ENCODE measurements around the gene HDAC5.
"Not testable (repeated sequence)": the region's sequence is repeated elsewhere in the genome, so short reads cannot be mapped to it uniquely, and the experiment has no call there.

HDAC5 gene

DNA sequence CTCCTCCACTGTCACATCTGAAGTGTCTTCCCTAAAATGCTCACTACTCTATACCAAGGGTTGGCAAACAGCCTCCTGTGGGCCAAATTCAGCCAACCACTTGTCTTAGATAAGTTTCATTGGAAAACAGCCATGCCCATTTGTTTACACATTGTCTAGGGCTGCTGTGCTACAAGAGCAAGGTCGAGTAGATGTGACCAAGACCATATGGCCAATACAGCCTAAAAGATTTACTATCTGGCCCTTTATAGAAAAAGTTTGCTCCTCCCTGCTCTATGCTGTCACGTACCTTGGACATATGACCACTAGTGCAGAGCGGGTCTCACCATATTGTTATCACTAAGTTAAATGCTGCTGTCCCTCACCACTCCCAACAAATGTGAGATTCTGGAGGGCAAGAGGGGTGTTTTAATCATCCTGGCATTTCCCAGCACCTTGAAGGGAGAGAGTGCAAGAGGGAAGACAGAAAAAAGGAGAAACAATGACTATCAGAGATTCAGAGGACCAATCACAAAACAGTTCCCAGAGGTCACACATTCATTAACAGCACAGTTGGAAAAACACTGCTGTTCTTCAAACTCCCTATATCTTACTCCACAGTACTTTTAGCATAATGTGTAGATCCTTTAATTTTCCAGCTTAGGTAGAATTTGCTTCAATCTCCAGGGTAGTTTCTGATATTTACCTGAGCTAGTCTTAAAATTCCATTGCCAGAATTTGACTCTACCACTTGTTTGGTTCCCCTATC, 70.1 kb downstream of the HDAC5 start:
- no peak overlapping the region for H3K4me2 ChIP-seq (ENCODE audit: low read length)
- H3K4me1 ChIP-seq (ENCODE audit: low read length): no peaks in the 10 kb centered on the region
- no peak overlapping the region for H3K9ac ChIP-seq (ENCODE audit: low read length)
- no peaks in the 10 kb centered on the region for H3K27me3 ChIP-seq (ENCODE audit: low read depth, low read length)
- TF ChIP-seq, protein P1, sequence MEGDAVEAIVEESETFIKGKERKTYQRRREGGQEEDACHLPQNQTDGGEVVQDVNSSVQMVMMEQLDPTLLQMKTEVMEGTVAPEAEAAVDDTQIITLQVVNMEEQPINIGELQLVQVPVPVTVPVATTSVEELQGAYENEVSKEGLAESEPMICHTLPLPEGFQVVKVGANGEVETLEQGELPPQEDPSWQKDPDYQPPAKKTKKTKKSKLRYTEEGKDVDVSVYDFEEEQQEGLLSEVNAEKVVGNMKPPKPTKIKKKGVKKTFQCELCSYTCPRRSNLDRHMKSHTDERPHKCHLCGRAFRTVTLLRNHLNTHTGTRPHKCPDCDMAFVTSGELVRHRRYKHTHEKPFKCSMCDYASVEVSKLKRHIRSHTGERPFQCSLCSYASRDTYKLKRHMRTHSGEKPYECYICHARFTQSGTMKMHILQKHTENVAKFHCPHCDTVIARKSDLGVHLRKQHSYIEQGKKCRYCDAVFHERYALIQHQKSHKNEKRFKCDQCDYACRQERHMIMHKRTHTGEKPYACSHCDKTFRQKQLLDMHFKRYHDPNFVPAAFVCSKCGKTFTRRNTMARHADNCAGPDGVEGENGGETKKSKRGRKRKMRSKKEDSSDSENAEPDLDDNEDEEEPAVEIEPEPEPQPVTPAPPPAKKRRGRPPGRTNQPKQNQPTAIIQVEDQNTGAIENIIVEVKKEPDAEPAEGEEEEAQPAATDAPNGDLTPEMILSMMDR (IDR thresholded peaks at IDR 0.05; ENCODE audit: low read depth, low read length): no peak
- no peak for TF ChIP-seq EZH2phosphoT487 (IDR thresholded peaks at IDR 0.05; ENCODE audit: low read depth)
- peaks cover 47% of the 10 kb centered on the region for H3K36me3 ChIP-seq (replicated peaks; ENCODE audit: low read depth, low read length)
- H3K79me2 ChIP-seq (ENCODE audit: low read length): peaks cover 82% of the 10 kb centered on the region
- H3K27ac ChIP-seq (ENCODE audit: low read length): no peak overlapping the region
- no peak overlapping the region for H3K4me3 ChIP-seq (ENCODE audit: low read length)
- no peak overlapping the region for H2AFZ ChIP-seq (ENCODE audit: low read depth, low read length)
- peaks cover 11% of the 10 kb centered on the region; the same call in 1 of the 2 replicates for H4K20me1 ChIP-seq (ENCODE audit: insufficient read depth, low read length)
- no peaks in the 10 kb centered on the region for H3K9me3 ChIP-seq (ENCODE audit: insufficient read depth, low read length)

DNA sequence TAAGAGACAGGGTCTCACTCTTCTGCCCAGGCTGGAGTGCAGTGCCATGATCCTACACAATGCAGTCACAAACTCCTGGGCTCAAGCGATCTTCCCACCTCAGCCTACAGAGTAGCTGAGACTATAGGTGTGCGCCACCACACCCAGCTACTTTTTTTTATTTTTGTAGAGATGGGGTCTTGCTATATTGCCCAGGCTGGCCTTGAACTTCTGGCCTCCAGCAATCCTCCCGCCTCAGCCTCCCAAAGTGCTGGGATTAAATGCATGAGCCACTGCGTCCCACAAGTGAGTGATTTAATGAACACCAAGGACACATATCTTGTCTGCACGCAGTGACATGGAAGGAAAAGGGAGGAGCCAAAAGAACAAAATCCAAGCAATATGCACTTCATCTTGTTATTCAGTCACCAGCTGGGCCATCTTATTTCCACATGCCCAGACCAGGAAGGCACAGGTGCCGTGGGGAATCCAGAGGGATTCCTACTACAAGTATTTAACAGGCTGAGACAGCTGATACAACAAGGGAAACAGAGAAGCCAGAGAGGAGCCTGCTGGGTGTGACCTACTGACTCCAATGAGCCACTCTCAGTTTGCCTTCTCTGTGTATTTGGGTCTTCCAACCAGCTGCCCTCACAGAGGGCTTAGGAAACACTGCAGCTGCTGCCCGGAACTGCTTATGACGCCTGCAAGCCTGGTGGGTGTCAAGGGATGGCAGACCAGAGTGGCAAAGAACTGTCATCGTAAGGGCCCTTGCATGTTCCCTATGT, 74.0 kb downstream of the HDAC5 start:
- TF ChIP-seq, protein P1 (IDR thresholded peaks at IDR 0.05; ENCODE audit: low read depth, low read length): no peak
- no peak for TF ChIP-seq EZH2phosphoT487 (IDR thresholded peaks at IDR 0.05; ENCODE audit: low read depth)
- H4K20me1 ChIP-seq (ENCODE audit: insufficient read depth, low read length): peaks cover 11% of the 10 kb centered on the region; the same call in 1 of the 2 replicates
- peaks cover 49% of the 10 kb centered on the region for H3K36me3 ChIP-seq (replicated peaks; ENCODE audit: low read depth, low read length)
- no peaks in the 10 kb centered on the region for H3K9me3 ChIP-seq (ENCODE audit: insufficient read depth, low read length)
- H3K4me3 ChIP-seq (ENCODE audit: low read length): no peak overlapping the region
- no peak overlapping the region for H3K4me2 ChIP-seq (ENCODE audit: low read length)
- peaks cover 82% of the 10 kb centered on the region for H3K79me2 ChIP-seq (ENCODE audit: low read length)
- H3K9ac ChIP-seq (ENCODE audit: low read length): no peak overlapping the region
- no peaks in the 10 kb centered on the region for H3K27me3 ChIP-seq (ENCODE audit: low read depth, low read length)
- no peaks in the 10 kb centered on the region for H3K4me1 ChIP-seq (ENCODE audit: low read length)
- no peak overlapping the region for H3K27ac ChIP-seq (ENCODE audit: low read length)
- no peak overlapping the region for H2AFZ ChIP-seq (ENCODE audit: low read depth, low read length)

DNA sequence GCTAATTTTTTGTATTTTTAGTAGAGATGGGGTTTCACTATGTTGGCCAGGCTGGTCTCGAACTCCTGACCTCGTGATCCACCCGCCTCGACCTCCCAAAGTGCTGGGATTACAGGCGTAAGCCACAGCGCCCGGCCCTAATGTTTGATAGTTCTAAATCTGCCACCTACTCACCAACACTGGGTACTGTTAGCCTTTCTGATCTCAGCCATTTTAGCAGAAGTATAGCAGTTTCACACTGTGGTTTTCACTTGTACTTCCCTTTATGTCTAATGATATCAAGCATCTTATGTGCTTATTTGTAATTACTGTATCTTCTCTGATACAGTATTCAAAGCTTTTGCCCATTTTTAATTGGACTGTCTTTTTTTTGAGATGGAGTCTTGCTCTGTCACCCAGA, 76.5 kb downstream of the HDAC5 start:
- Histone ChIP-seq H3K36me3 (replicated peaks; ENCODE audit: low read depth, low read length) (peaks cover 37% of the 10 kb centered on the region), H3K79me2 (ENCODE audit: low read length) (peaks cover 81% of the 10 kb centered on the region), H4K20me1 (ENCODE audit: insufficient read depth, low read length) (peaks cover 12% of the 10 kb centered on the region)
- not testable (repeated sequence) for H2AFZ ChIP-seq (ENCODE audit: low read depth, low read length); H3K9ac ChIP-seq (ENCODE audit: low read length); H3K27me3 ChIP-seq (ENCODE audit: low read depth, low read length); H3K9me3 ChIP-seq (ENCODE audit: insufficient read depth, low read length); H3K27ac ChIP-seq (ENCODE audit: low read length); H3K4me2 ChIP-seq (ENCODE audit: low read length); H3K4me3 ChIP-seq (ENCODE audit: low read length); H3K4me1 ChIP-seq (ENCODE audit: low read length)

DNA sequence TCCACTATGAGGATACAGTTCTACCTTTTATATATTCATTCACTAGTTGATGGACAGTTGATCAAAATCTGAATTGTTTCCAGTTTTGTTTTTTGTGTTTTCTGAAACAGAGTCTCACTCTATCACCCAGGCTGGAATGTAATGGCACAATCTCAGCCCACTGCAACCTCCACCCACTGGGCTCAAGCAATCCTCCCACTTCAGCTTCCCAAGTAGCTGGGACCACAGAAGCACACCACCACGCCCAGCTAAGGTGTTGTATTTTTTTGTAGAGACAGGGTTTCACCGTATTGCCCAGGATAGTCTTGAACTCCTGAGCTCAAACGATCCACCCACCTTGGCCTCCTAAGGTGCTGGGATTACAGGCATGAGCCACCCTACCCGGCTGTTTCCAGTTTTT, 78.0 kb downstream of the HDAC5 start:
- Histone ChIP-seq H2AFZ (ENCODE audit: low read depth, low read length) (no peak overlapping the region), H3K4me1 (ENCODE audit: low read length) (peaks cover 6% of the 10 kb centered on the region; the same call in 1 of the 2 replicates), H3K9me3 (ENCODE audit: insufficient read depth, low read length) (no peaks in the 10 kb centered on the region), H3K4me2 (ENCODE audit: low read length) (no peak overlapping the region), H3K36me3 (replicated peaks; ENCODE audit: low read depth, low read length) (peaks cover 31% of the 10 kb centered on the region), H3K4me3 (ENCODE audit: low read length) (no peak overlapping the region), H3K27me3 (ENCODE audit: low read depth, low read length) (no peaks in the 10 kb centered on the region), H3K27ac (ENCODE audit: low read length) (no peak overlapping the region), H3K79me2 (ENCODE audit: low read length) (peaks cover 85% of the 10 kb centered on the region), H3K9ac (ENCODE audit: low read length) (no peak overlapping the region), H4K20me1 (ENCODE audit: insufficient read depth, low read length) (peaks cover 22% of the 10 kb centered on the region)
- TF ChIP-seq, protein P1 (IDR thresholded peaks at IDR 0.05; ENCODE audit: low read depth, low read length): no peak
- no peak for TF ChIP-seq EZH2phosphoT487 (IDR thresholded peaks at IDR 0.05; ENCODE audit: low read depth)

Data from OCI-LY3 (cell line).